Activated effector memory CD4-positive, alpha-beta T cell treated with Interleukin-2 at 50 U/mL for 16 hours (primary cell): ENCODE data around the gene TM9SF2.
"Not testable (repeated sequence)": the region's sequence is repeated elsewhere in the genome, so short reads cannot be mapped to it uniquely, and the experiment has no call there.

Experiments used
- DNase-seq: peaks from one replicate; pipeline ENCODE4 v3.0.0-alpha.2; 2020

TM9SF2 gene

DNA sequence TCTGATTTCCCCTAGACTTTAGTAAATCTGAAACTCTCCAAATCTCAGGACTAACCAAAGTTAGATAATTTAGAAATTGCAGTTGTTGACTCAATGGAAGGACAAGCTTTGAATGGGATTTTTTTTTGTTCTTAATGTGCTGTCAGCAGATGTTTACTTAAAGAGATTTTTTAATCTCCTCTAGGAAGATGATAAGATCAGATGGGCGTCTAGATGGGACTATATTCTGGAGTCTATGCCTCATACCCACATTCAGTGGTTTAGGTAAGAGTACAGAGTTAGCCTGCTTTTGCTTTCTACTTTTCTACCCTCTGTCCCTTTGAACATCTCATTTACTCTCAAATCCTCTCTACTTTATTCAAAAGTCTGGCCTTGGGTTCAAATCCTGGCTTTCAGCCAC is 39.3 kb downstream of the TM9SF2 start:
- no peak for DNase-seq

GRCh38 chr13:99542788-99543406 is 41.6 kb downstream of the TM9SF2 start:
- peak; percentile 35 for DNase-seq

GRCh38 chr13:99545361-99545760 is 44.1 kb downstream of the TM9SF2 start:
- DNase-seq = no peak

DNA sequence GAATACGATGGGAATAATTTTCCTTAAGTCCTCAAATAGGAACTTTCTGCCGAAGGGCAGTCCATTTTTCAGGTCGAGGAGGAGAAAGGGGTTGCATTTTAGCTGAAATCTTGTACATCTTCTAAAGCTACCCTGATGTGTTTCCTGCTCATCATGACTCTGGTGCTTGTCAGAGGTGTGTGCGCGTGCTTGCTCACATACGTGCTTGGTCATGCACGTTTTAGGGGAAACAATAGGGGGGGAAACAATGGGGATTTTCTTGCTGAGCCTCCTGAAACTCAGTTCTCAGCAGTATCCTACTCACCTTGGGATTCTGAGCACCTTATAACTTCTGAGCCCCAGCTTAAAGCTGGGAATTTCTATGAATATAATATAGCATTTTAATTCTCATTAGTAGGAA is 44.7 kb downstream of the TM9SF2 start:
- no peak for DNase-seq

- no peak for DNase-seq
Observed at GRCh38 chr13:99546878-99547277, 45.6 kb downstream of the TM9SF2 start.

GRCh38 chr13:99548448-99548847 is 47.2 kb downstream of the TM9SF2 start:
- no peak for DNase-seq

GRCh38 chr13:99553033-99553432 is 51.8 kb downstream of the TM9SF2 start:
- no peak for DNase-seq

- DNase-seq = no peak
Observed at GRCh38 chr13:99555149-99555548, 53.9 kb downstream of the TM9SF2 start.

- DNase-seq = no peak
Observed at GRCh38 chr13:99556867-99557443, 55.7 kb downstream of the TM9SF2 start.

DNA sequence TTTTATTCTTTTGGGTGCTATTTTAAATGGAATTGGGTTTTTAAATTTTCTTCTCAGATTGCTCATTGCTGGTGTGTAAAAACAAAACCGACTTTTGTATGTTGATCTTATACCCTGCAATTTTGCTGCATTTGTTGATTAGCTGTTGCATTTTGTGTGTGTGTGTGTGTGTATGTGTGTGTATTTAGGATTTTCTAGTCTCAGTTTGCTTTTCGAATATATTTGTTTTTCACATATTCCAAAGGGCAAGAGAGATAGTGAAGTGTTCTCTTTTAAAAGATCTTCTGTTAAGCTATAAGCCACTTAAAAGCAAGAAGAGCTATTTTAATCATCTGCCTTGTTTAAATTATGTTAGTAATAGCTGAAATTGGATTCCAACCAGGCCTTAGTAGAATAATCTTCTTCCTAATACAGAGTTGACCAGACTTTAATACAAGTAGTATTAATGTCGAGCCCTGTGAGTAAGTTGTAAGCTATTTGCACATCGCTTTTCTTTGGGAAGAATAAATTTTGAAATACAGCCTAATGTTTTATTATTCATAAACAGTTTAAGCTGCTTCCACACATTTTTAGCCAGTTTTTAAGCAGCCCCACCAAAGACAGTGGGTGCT is 57.4 kb downstream of the TM9SF2 start:
- no peak for DNase-seq

- DNase-seq = no peak
Observed at GRCh38 chr13:99559560-99559959, 58.3 kb downstream of the TM9SF2 start.

GRCh38 chr13:99563404-99563803 is 62.1 kb downstream of the TM9SF2 start:
- no peak for DNase-seq

DNA sequence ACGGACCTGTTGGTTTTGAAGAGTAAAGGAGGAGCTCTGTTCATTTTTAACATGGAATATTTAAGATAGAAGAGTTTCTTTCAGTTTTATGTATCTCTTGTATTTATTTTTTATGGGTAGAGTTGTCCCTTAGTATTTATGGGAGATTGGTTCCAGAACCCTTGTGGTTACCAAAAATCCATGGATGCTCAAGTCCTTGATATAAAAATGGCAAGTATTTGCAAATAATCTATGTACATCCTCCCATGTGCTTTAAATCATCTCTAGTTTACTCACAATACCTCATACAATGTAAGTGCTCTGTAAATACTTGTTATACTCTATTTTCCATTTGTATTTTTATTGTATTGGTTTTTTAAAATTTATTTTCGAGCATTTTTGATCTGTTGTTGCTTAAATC is 63.1 kb downstream of the TM9SF2 start:
- no peak for DNase-seq

- no peak for DNase-seq
Observed at GRCh38 chr13:99565478-99566124, 64.3 kb downstream of the TM9SF2 start.

GRCh38 chr13:99566125-99567083 is 65.1 kb downstream of the TM9SF2 start:
- no peak for DNase-seq

DNA sequence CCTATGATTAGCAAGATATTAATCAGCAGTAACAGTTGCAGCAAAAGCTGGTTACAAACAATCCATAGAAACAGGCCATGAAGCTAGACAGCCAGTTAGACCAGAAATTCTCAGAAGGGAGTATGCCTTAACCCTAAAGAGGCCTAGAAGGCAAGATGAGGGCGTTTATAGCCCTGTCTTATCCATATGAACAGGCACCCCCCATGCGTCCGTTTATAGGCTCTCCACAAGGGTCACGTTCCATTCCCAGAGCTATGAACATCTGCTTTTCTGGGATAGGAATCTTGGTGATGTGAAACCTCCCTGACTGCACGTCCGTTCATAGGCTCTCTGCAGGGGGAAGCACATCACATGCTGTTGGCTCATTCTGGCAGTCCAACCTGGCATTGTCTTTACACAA is 67.6 kb downstream of the TM9SF2 start:
- not testable (repeated sequence) for DNase-seq

GRCh38 chr13:99572131-99572530 is 70.9 kb downstream of the TM9SF2 start:
- DNase-seq = no peak

DNA sequence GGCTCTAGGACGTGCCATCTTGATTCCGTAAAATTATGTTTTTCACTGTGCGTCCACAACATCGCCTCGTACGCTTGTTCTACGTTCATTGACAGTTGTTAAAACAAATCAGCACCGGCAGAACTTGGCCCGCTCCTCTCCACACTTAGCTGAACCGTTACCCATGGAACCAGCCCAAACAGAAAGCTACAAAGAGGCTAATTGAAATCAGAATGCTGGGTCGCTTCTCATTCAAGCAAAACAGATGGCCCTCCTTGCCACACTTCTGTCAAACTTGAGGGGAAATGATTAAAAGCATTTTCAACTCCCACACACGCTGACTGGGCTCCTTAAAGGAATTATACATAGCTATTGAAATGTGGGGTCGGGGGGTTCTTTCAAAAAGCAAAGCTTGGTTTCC is 71.6 kb downstream of the TM9SF2 start:
- no peak for DNase-seq

DNA sequence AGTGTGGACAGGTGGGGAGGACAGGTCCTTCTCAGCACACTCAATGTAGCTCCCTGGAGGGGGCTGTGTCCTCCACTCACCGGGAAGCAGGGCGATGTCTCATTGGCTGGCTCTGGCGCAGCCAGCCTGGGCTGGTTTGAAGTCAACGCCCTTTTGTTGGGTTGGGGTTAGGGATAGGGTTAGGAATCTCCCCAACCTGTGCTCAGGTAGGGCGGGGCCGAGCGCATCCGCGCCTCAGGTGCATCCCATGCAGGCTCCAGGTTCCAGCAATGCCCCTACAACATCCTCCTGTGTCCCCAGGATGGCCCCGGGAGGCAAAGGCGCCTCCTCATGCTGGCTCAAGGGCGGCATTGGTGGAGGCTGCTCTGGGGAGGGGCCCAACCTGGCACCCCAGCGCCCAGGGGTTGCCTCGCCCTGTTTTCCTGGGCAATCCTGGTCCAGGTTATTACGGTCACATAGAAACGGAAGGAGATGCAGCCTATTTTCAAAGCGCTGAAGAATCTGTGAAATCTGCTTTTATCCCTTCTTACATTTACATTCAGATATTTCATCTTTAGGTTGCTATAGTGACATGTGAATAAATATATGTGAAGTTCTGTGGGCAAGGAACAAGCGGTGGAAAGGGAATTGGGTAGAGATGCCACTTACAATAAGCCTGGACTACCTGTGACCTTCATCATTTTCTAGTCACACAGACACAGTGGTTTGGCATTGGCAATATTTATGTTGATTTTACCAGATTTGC is 74.3 kb downstream of the TM9SF2 start:
- DNase-seq = no peak

DNA sequence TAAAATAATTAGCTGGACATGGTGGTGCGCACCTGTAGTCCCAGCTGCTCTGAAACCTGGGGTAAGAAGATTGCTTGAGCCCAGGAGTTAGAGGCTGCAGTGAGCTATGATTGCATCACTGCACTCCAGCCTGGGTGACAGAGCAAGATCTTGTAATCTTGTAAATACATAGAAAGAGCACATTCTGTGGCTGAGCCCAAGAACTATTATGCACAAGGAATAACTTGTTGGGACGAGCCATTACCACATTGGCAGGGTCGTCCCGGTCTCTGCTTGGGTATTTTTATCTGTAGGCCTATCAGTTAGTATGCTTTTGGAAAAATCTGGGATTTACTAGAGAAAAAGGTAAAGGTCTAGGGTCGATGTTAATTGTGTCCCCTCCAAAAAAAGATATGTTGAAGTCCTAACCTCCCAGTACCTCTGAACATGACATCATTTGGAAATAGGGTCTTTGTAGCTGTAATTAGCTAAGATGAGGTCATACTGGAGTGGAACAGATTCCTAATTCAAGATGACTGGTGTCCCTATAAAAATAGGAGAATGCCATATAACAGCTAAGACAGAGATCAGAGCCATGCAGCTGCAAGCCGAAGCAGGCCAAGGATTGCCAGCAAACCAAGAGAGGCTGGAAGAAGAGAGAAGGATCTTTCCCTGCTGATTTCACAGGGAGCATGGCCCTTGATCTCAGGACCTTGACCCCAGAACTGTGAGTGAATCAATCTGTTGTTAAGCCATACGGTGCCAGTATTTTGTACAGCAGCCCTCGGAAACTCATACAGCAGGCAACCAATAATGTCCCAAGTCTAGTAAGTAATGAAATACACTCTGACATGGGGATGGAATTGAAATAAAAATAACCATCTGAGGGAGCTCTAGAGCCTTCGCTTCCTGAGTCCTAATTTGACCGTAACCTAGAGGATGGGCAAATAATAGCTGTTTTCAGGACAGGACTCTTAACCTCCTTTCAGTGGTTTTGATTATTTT is 77.0 kb downstream of the TM9SF2 start:
- DNase-seq = no peak
